Ramos (cell line): ENCODE results near the gene DPM1.

Experiments
- in situ Hi-C: fragments of 300-500 bp; cut with MboI; formaldehyde crosslinking; loops from one replicate; pipeline ENCODE4 v1.14.3; 2022; ENCODE audit warnings: low sequenced_read_pairs; ENCODE audit not compliant: unreplicated experiment

Gene DPM1

DNA sequence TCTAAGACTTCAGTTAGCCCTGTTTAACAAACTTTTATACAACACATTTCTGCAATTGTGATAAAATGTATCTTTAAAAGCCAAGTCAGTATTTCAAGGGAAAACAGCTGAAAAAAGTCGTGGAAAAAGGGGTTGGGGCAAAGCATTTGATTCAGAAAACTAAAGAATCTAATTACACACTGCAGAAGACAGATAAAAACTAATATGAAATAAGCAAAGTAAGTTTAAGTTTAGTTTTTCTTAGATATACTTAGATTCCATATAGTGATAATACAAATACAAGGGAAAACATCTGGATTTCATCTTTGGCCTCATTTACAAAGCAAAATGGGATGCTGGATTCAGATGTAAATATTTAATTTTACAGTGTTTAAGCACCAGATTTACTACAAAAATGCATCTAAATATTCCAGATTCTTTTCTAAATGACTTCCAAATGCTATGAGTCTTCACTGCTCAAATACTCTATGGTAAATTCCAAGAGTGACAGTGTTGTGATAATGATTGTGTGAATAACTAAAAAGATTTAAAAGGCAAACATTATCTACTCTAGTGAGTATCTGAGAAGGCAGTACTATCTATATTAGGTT, 25.5 kb downstream of the DPM1 start:
- in situ Hi-C loops, result loop anchor here (5.0 kb wide), 1 partner anchor 135 kb away; the partner anchor contains the start of gene BCAS4

DNA sequence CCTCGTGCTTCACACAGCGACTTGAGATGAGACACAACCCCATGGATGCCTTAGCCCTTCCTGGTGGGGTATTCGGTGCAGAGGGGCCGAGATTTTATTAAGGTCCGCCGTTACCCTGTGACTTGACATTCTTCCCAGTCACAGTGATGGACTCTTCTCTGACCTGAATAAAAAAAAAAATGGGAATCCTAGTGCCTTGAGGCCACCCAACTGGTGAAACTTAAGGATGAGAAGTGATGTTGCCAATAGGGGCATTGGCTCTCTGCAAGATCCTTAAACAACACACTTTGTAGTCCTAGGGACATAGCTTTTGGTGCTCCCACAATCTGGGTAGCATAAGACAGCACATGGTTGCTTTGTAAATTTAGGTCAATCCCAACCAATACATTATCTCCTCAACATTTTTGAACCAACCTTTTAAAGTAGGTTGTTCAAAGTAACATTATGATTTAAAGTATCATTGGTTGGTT, 26.3 kb downstream of the DPM1 start:
- in situ Hi-C loops, result loop anchor here (5.0 kb wide), 1 partner anchor 135 kb away; the partner anchor contains the start of gene BCAS4

- in situ Hi-C loops, result loop anchor here (5.0 kb wide), 1 partner anchor 134 kb away; the partner anchor contains the start of gene BCAS4
These were observed 26.9 kb downstream of the DPM1 start, which contains the start of gene ADNP for GRCh38 chr20:50931306-50932015. TSS of gene ADNP (minus strand) at chr20:50931437. CDS start at chr20:50903996, 27,441 bp downstream.

- in situ Hi-C loops, result loop anchor here (5.0 kb wide), 1 partner anchor 134 kb away; the partner anchor contains the start of gene BCAS4
These were observed 27.4 kb downstream of the DPM1 start for GRCh38 chr20:50930976-50931305.

DNA sequence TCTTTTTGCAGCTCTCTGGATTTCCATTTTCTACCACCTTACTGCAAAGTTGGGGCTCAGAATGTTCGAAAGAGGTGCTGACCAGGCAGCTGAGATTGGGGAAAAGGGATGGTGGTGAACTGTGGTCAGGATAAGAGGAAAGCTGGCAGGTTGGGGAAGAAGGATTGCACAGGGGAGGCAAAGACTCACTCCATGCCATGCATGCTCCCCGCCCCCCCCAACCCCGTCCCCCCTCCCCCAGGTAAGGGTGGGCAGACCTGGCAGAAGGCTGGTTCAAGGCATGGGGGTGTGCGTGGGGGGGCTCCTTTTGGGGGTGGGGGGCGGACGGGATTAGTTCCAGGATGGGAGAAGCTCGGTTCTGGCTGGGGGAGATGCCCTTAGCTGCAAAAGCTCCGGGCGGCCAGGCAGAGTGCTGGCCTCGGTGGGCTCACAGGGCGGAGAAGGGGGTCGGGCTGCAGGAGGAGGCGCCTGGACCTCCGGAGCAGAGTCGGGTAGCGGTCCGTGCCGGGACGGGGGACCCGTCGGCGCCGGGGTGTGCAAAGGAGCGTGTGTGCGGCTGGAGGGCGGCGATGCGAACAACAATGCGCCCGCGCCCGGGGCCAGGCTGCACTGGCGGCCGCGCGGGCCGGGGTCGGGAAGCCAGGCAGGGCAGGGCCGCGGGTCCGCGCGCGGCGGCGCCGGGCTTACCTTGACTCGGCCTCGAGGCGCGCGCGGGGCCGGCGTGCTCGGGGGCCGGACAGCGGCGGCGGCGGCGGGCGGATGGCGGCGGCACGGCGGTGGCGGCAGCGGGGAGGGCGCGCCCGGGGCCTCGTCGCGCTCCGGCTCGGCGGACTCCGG, 28.0 kb downstream of the DPM1 start:
- in situ Hi-C loops, result loop anchor here (5.0 kb wide), 1 partner anchor 133 kb away; the partner anchor contains the start of gene BCAS4

GRCh38 chr20:50929299-50930138, 28.8 kb downstream of the DPM1 start:
- in situ Hi-C loops, result loop anchor here (5.0 kb wide), 1 partner anchor 132 kb away; the partner anchor contains the start of gene BCAS4

DNA sequence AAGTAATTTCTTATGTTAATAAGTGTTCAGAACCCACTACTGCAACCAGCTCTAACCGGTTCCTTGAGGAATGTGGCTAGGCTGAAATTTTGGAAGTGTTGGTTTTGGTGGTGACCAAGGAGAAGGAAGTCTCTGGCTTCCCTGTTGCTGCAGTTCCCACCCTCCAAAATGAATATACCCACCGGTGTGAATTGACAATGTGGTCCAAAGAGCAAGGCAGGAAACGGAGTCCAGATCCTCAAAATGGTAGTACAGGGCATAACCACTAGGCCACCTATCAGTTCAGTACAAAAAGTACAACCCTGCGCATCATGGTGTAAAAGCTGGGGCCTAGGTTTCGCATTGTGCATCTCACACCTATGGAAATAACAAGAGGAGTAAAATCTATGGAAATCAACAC, 29.9 kb downstream of the DPM1 start:
- in situ Hi-C loops, result no loop called here

- in situ Hi-C loops, result no loop called here
These were observed 31.8 kb downstream of the DPM1 start for GRCh38 chr20:50926530-50926929.

- in situ Hi-C loops, result no loop called here
These were observed 33.9 kb downstream of the DPM1 start for GRCh38 chr20:50924261-50924920.

- in situ Hi-C loops, result no loop called here
These were observed 36.4 kb downstream of the DPM1 start for GRCh38 chr20:50921803-50922501.

DNA sequence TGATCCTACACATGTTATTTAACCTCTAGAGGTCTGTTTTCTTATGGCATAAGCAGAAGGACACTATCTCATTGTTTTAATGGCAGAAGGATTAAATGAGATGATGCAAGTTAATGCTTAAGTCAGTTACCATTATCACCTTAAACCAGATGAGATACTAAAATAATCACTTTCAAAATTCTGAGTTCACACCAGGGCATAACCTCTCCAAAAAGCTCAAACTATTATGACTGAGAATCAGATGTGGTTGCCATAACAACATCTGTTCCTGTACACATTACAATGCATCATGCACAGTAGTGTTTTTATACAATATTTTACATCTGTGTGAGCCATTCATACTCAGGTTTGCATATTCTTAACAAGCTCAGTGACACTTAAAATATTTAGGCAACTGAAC, 37.3 kb downstream of the DPM1 start:
- in situ Hi-C loops, result no loop called here

DNA sequence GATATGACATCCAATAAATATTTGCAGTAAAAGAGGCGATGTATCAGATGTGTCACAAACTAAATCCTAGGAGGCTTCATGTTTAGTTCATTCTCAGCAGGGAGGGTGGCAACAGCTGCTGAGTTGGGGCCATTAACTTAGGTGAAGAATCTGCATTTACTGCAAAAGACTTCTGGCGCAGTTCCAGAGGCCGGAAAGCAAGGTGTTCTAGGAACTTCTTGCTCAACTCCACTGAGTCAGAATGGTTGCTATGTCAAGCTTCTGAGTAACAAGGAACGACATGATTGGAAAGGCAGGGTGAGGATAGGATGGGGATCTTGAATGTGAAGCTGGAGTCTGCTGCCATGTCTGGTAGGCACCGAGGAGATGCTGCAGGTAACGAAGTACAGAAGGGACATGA, 38.8 kb downstream of the DPM1 start:
- in situ Hi-C loops, result no loop called here

DNA sequence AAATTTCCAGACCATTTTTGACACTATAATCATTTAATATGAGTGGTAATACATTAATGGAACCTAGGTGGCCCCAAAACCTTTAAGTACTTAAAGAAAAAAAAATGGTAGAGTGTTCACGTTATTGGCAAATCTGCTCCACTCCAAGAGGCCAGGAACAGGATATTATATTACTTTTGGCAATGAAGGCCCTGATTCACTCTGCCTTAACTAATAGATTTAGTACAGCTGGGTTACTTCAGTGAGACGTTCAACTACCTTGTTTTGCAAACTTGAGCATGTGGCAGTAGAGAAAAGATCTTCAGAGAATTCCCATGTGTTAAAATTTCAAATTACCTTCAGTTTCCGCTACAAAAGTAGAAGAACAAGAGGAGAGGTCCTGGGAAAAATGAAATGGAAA, 39.9 kb downstream of the DPM1 start:
- in situ Hi-C loops, result no loop called here

GRCh38 chr20:50916934-50917333, 41.4 kb downstream of the DPM1 start:
- in situ Hi-C loops, result no loop called here

- in situ Hi-C loops, result no loop called here
These were observed 42.1 kb downstream of the DPM1 start for GRCh38 chr20:50916257-50916656.

- in situ Hi-C loops, result no loop called here
These were observed 42.9 kb downstream of the DPM1 start for GRCh38 chr20:50915424-50915823.

GRCh38 chr20:50913690-50914375, 44.5 kb downstream of the DPM1 start:
- in situ Hi-C loops, result no loop called here

GRCh38 chr20:50911716-50912115, 46.6 kb downstream of the DPM1 start:
- in situ Hi-C loops, result no loop called here
